ENCODE results near the gene NFU1.

Gene NFU1

DNA sequence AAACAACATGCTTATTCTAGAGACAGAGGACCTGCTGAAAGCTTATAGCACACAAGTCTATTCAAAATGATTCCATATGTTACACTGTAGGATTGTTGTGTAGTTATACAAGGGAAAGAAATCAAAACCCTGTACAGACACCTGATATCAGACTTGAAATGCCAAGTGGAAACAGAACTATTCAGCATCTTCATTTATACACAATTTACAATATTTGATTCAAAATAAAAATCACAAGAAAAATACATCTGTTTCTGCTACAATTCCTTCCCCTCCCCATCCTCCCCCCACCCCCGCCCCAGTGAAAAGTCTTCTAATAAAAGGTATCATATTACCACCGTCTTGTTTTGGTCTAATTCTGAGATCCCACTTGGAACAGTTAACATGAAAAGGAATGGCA lies 37.5 kb upstream of the NFU1 start:
- Mint-ChIP-seq H3K27me3 (ENCODE audit: low read depth) (no peaks in the 10 kb centered on the region), H3K36me3 (ENCODE audit: low read depth) (peaks cover 34% of the 10 kb centered on the region)
- TF ChIP-seq, protein P1, sequence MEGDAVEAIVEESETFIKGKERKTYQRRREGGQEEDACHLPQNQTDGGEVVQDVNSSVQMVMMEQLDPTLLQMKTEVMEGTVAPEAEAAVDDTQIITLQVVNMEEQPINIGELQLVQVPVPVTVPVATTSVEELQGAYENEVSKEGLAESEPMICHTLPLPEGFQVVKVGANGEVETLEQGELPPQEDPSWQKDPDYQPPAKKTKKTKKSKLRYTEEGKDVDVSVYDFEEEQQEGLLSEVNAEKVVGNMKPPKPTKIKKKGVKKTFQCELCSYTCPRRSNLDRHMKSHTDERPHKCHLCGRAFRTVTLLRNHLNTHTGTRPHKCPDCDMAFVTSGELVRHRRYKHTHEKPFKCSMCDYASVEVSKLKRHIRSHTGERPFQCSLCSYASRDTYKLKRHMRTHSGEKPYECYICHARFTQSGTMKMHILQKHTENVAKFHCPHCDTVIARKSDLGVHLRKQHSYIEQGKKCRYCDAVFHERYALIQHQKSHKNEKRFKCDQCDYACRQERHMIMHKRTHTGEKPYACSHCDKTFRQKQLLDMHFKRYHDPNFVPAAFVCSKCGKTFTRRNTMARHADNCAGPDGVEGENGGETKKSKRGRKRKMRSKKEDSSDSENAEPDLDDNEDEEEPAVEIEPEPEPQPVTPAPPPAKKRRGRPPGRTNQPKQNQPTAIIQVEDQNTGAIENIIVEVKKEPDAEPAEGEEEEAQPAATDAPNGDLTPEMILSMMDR (IDR thresholded peaks at IDR 0.05; ENCODE audit: unreplicated experiment in 3 of 3), result no peak

DNA sequence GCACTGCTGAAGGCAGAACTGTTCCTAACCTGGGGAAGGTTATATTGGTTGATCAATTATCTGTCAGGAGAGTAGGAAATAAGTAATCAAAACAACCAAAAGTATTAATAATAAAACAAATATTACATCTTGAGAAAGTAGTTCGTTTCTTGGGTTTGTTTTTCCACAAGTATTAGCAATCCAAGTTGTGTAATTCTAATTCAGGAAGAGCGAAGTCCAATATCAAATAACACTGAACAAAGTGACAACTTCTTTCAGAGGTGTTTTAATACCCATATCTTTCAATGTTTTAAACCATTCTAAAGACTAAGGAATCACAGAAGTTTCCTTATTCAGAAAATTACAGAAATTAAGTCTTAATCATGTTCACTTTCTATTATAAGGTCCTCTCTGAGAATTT lies 34.6 kb upstream of the NFU1 start:
- H3K27ac Mint-ChIP-seq, result no peak overlapping the region
- no peaks in the 10 kb centered on the region for H3K9me3 Mint-ChIP-seq
- H3K27me3 Mint-ChIP-seq (ENCODE audit: low read depth), result no peaks in the 10 kb centered on the region
- H3K36me3 Mint-ChIP-seq (ENCODE audit: low read depth), result peaks cover 19% of the 10 kb centered on the region
- peaks cover 10% of the 10 kb centered on the region for H3K4me1 Mint-ChIP-seq
- no peak overlapping the region for H3K4me3 Mint-ChIP-seq
- TF ChIP-seq, protein P1 (IDR thresholded peaks at IDR 0.05; ENCODE audit: unreplicated experiment in 3 of 3), result no peak

More for the DNA sequence above, 37.5 kb upstream of the NFU1 start:
- H3K4me3 Mint-ChIP-seq, result no peak overlapping the region
- no peaks in the 10 kb centered on the region for H3K9me3 Mint-ChIP-seq
- peaks cover 10% of the 10 kb centered on the region for H3K4me1 Mint-ChIP-seq
- H3K27ac Mint-ChIP-seq, result no peak overlapping the region

DNA sequence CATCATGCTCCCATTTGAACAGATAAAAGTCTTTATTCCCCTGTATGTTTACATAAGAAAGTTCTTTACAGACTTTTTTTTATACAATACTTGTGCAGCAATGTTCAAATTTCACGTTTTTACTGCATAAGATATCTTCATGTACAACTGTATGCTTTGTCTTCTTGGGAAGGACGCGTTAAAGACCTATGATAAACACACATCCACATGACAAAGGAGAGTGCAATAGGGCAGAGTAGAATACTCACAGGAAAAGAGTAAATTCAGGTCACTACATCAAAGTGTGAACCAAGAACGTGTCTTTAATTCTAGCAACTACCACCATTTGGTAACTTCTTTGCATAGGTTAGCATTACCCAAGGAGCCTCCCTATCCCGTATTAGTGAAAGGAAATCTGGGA lies 33.7 kb upstream of the NFU1 start:
- no peaks in the 10 kb centered on the region for H3K27me3 Mint-ChIP-seq (ENCODE audit: low read depth)
- peaks cover 28% of the 10 kb centered on the region for H3K36me3 Mint-ChIP-seq (ENCODE audit: low read depth)
- no peak overlapping the region for H3K27ac Mint-ChIP-seq
- TF ChIP-seq, protein P1 (IDR thresholded peaks at IDR 0.05; ENCODE audit: unreplicated experiment in 3 of 3), result no peak
- no peaks in the 10 kb centered on the region for H3K9me3 Mint-ChIP-seq
- peaks cover 10% of the 10 kb centered on the region for H3K4me1 Mint-ChIP-seq
- no peak overlapping the region for H3K4me3 Mint-ChIP-seq

DNA sequence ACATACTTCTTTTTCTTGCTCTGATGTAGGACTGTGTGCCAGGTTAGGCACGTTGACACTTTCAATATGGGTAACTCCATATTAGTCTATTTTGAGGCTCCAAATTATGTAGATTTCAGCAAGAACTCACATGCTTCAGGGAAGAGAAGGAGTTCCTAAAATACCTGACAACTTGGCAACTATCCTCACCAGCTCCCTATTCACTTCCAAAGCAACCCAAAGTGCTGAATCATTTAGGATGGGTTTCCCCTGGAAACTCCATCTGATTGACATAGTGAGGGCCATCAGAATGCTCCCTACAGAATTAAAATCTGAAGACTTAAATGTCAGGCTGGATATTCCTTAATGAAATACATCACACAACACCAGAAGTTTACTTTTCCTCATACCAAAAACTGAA lies 32.5 kb upstream of the NFU1 start:
- peaks cover 3% of the 10 kb centered on the region for H3K4me1 Mint-ChIP-seq
- H3K4me3 Mint-ChIP-seq, result no peak overlapping the region
- TF ChIP-seq, protein P1 (IDR thresholded peaks at IDR 0.05; ENCODE audit: unreplicated experiment in 3 of 3), result no peak
- no peaks in the 10 kb centered on the region for H3K27me3 Mint-ChIP-seq (ENCODE audit: low read depth)
- peaks cover 29% of the 10 kb centered on the region for H3K36me3 Mint-ChIP-seq (ENCODE audit: low read depth)
- H3K9me3 Mint-ChIP-seq, result no peaks in the 10 kb centered on the region
- H3K27ac Mint-ChIP-seq, result no peak overlapping the region

DNA sequence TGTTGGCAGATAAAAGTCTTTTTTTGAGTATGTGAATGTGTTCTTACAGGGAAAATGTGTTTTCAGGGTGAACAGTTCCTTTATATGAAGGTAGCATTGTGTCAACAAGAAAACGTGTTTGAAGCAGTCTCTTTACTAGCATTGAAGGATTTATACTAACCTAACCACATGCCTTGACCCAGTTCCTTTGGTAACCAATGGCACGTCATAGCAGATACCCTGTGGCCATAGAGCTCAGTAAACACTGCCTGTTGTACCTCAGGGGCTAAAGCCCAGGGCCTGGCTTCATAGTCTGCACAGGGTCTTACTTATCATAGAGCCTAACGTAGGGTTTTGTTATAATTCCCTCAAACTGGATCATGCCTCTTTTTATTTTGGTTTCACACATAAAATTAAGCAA lies 32.1 kb upstream of the NFU1 start:
- Mint-ChIP-seq H3K9me3 (no peaks in the 10 kb centered on the region), H3K4me3 (no peak overlapping the region), H3K27me3 (ENCODE audit: low read depth) (no peaks in the 10 kb centered on the region), H3K27ac (no peak overlapping the region), H3K36me3 (ENCODE audit: low read depth) (peaks cover 31% of the 10 kb centered on the region), H3K4me1 (peaks cover 3% of the 10 kb centered on the region)
- TF ChIP-seq, protein P1 (IDR thresholded peaks at IDR 0.05; ENCODE audit: unreplicated experiment in 3 of 3), result no peak

DNA sequence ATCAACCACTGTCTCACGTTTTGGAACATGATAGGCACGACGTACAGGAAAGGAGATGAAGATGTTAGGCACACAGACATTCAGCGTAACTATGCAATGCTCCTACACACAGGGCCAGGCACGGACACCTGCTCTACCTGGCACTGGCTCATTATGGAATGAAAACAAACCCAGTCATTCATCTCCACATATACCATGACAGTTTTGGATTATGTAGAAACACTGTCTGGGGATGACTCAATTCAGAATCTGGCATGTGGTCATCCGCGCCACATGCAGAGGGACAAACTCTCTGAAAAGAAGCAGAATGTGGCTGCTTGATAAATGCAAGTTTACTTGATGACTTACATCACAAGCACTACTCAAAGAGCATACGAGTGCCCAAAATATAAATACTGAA lies 29.5 kb upstream of the NFU1 start:
- Mint-ChIP-seq H3K27me3 (ENCODE audit: low read depth) (no peaks in the 10 kb centered on the region), H3K4me1 (no peaks in the 10 kb centered on the region), H3K36me3 (ENCODE audit: low read depth) (peaks cover 35% of the 10 kb centered on the region), H3K9me3 (no peaks in the 10 kb centered on the region), H3K27ac (no peak overlapping the region), H3K4me3 (no peak overlapping the region)
- TF ChIP-seq, protein P1 (IDR thresholded peaks at IDR 0.05; ENCODE audit: unreplicated experiment in 3 of 3), result no peak
